Activated CD8-positive, alpha-beta T cell treated with anti-CD3 and anti-CD28 coated beads for 36 hours (primary cell): Measurements from ENCODE around the gene COL13A1. TPM values are rescaled to one million over a fixed set of nuclear protein-coding genes. Genes with fewer than 3 reads are reported as not detected.

Experiments used
- ATAC-seq: fragments of 200-7000 bp; cut with Tn5 transposase; one replicate; pipeline ENCODE4 v1.10.0; 2021; ENCODE audit warnings: mild to moderate bottlenecking, moderate library complexity
- CTCF ChIA-PET: fragments of 350-600 bp; sonication (Branson Sonifier 250); formaldehyde crosslinking; loops from one replicate; lab custom pipeline; 2021; ENCODE audit warnings: antibody characterized with exemption; lab: Charles Lee
- POLR2A ChIA-PET: fragments of 350-600 bp; sonication (Branson Sonifier 250); formaldehyde crosslinking; loops from one replicate; lab custom pipeline; 2021; ENCODE audit warnings: antibody characterized with exemption; lab: Charles Lee
- DNase-seq: peaks from one replicate; pipeline ENCODE4 v3.0.0-alpha.2; 2020
- H3K27ac Mint-ChIP-seq: one replicate; pipeline ENCODE4 v1.8.0; 2021; ENCODE audit warnings: mild to moderate bottlenecking, mixed read lengths
- H3K27me3 Mint-ChIP-seq: one replicate; pipeline ENCODE4 v1.8.0; 2021; ENCODE audit warnings: mixed read lengths
- H3K36me3 Mint-ChIP-seq: one replicate; pipeline ENCODE4 v1.8.0; 2021; ENCODE audit warnings: low read depth, mixed read lengths
- H3K4me1 Mint-ChIP-seq: one replicate; pipeline ENCODE4 v1.8.0; 2021; ENCODE audit warnings: low read depth, mixed read lengths
- H3K4me3 Mint-ChIP-seq: one replicate; pipeline ENCODE4 v1.8.0; 2021; ENCODE audit warnings: mild to moderate bottlenecking, moderate library complexity, mixed read lengths
- H3K9me3 Mint-ChIP-seq: one replicate; pipeline ENCODE4 v1.8.0; 2021; ENCODE audit warnings: mixed read lengths
- CTCF ChIP-seq: fragments of 200-600 bp; IDR thresholded peaks from one replicate; pipeline ENCODE4 v1.8.0; 2022; ENCODE audit warnings: antibody characterized with exemption, mild to moderate bottlenecking
- intact Hi-C: fragments of 100-400 bp; cut with micrococcal nuclease; formaldehyde crosslinking; loops from one replicate; pipeline ENCODE4 v1.10.0; 2022
- total RNA-seq, 2 experiments: library from RNA; stranded (reverse); gene quantifications; one replicate each; pipeline ENCODE4 v1.2.3, GENCODE V29; 2021

COL13A1 gene
- total RNA-seq, 2 experiments from 2014 or later = not detected

GRCh38 chr10:69963835-69964710 is 162.4 kb downstream of the COL13A1 start:
- Mint-ChIP-seq H3K4me1 (no peaks in the 10 kb centered on the region), H3K27me3 (peaks cover 1% of the 10 kb centered on the region), H3K27ac (no peak overlapping the region), H3K4me3 (no peak overlapping the region), H3K36me3 (no peaks in the 10 kb centered on the region), H3K9me3 (no peaks in the 10 kb centered on the region)
- ChIA-PET POLR2A (no interaction called here), CTCF (no interaction called here)
- DNase-seq (no peak), ATAC-seq (no peak)
- TF ChIP-seq CTCF = no peak
- intact Hi-C loops = no loop called here

GRCh38 chr10:69965086-69965485 is 163.4 kb downstream of the COL13A1 start:
- ATAC-seq = no peak
- H3K4me1 Mint-ChIP-seq = no peaks in the 10 kb centered on the region

GRCh38 chr10:69965919-69966662 is 164.4 kb downstream of the COL13A1 start:
- POLR2A ChIA-PET = no interaction called here
- ATAC-seq = no peak
- CTCF ChIA-PET = no interaction called here

More at GRCh38 chr10:69965086-69965485, 163.4 kb downstream of the COL13A1 start:
- no peak for DNase-seq
- POLR2A ChIA-PET = no interaction called here
- H3K4me3 Mint-ChIP-seq = no peak overlapping the region
- no peak overlapping the region for H3K27ac Mint-ChIP-seq
- CTCF ChIA-PET = no interaction called here
- H3K36me3 Mint-ChIP-seq = no peaks in the 10 kb centered on the region
- H3K9me3 Mint-ChIP-seq = no peaks in the 10 kb centered on the region
- no peak for TF ChIP-seq CTCF
- intact Hi-C loops = no loop called here
- peaks cover 1% of the 10 kb centered on the region for H3K27me3 Mint-ChIP-seq

GRCh38 chr10:69968830-69969229 is 167.1 kb downstream of the COL13A1 start:
- ATAC-seq = no peak
- Mint-ChIP-seq H3K36me3 (no peaks in the 10 kb centered on the region), H3K27me3 (peaks cover 11% of the 10 kb centered on the region), H3K9me3 (no peaks in the 10 kb centered on the region), H3K4me3 (no peak overlapping the region), H3K27ac (no peak overlapping the region), H3K4me1 (no peaks in the 10 kb centered on the region)
- no peak for TF ChIP-seq CTCF
- POLR2A ChIA-PET = no interaction called here
- CTCF ChIA-PET = no interaction called here
- intact Hi-C loops = no loop called here
- no peak for DNase-seq

More at GRCh38 chr10:69965919-69966662, 164.4 kb downstream of the COL13A1 start:
- peaks cover 2% of the 10 kb centered on the region for H3K27me3 Mint-ChIP-seq
- no peak overlapping the region for H3K4me3 Mint-ChIP-seq
- no peak for TF ChIP-seq CTCF
- no peaks in the 10 kb centered on the region for H3K4me1 Mint-ChIP-seq
- DNase-seq = no peak
- H3K36me3 Mint-ChIP-seq = no peaks in the 10 kb centered on the region
- intact Hi-C loops = no loop called here
- no peak overlapping the region for H3K27ac Mint-ChIP-seq
- H3K9me3 Mint-ChIP-seq = no peaks in the 10 kb centered on the region

GRCh38 chr10:69969977-69970376 is 168.3 kb downstream of the COL13A1 start:
- ATAC-seq = no peak
- H3K27ac Mint-ChIP-seq = no peak overlapping the region

More at GRCh38 chr10:69969977-69970376, 168.3 kb downstream of the COL13A1 start:
- intact Hi-C loops = no loop called here
- H3K4me3 Mint-ChIP-seq = no peak overlapping the region
- no peak for TF ChIP-seq CTCF
- ChIA-PET POLR2A (no interaction called here), CTCF (interaction anchor here (2.2 kb wide), 1 partner anchor 11 kb away, joined by 16 read pairs; no protein-coding TSS in a partner anchor)
- peaks cover 15% of the 10 kb centered on the region for H3K27me3 Mint-ChIP-seq
- H3K4me1 Mint-ChIP-seq = no peaks in the 10 kb centered on the region
- no peaks in the 10 kb centered on the region for H3K9me3 Mint-ChIP-seq
- H3K36me3 Mint-ChIP-seq = no peaks in the 10 kb centered on the region
- DNase-seq = no peak
